Upper lobe of left lung (tissue), 6 donors: ENCODE results near the gene PRM2. TPM values are rescaled to one million over a fixed set of nuclear protein-coding genes. Genes with fewer than 3 reads are reported as not detected.

Experiments
- ATAC-seq, 2 donors: fragments of 200-7000 bp; cut with Tn5 transposase; one replicate each; pipeline ENCODE4 v1.9.1; 2022; ENCODE audit warnings: mild to moderate bottlenecking in 2 of 2, moderate library complexity in 2 of 2; ENCODE audit not compliant: low FRiP score in 2 of 2
- DNase-seq, 2 donors: peaks; one replicate each; pipeline ENCODE4 v3.0.0-alpha.2; 2019 to 2020
- H3K27ac ChIP-seq, 4 donors: fragments of 200-600 bp; sonication (generic); one replicate each; pipeline ENCODE4 v1.5.1; 2016 to 2019
- H3K27me3 ChIP-seq, 4 donors: fragments of 200-600 bp; sonication (generic); one replicate each; pipeline ENCODE4 v1.5.1; 2017 to 2019
- H3K36me3 ChIP-seq, 4 donors: fragments of 200-600 bp; sonication (generic); one replicate each; pipeline ENCODE4 v1.5.1; 2016 to 2019
- H3K4me1 ChIP-seq, 4 donors: fragments of 200-600 bp; sonication (generic); one replicate each; pipeline ENCODE4 v1.5.1; 2018 to 2019
- H3K4me3 ChIP-seq, 4 donors: fragments of 200-600 bp; sonication (generic); one replicate each; pipeline ENCODE4 v1.5.1; 2017 to 2019; ENCODE audit warnings: mild to moderate bottlenecking in 2 of 4, moderate library complexity in 1 of 4
- H3K9me3 ChIP-seq, 4 donors: fragments of 200-600 bp; sonication (generic); one replicate each; pipeline ENCODE4 v1.5.1; 2018 to 2019
- CTCF ChIP-seq, 6 experiments: fragments of 450-650 bp in 4 of 6; fragments of 200-600 bp in 2 of 6; sonication (generic) in 2 of 6; IDR thresholded peaks; one replicate each; pipeline ENCODE4 v1.5.1; 2016 to 2019; ENCODE audit warnings: antibody characterized with exemption in 6 of 6
- EP300 ChIP-seq, 4 donors: sonication (generic); formaldehyde crosslinking; IDR thresholded peaks; one replicate each; pipeline ENCODE4 v1.5.1; 2017; ENCODE audit warnings: antibody characterized with exemption in 4 of 4, control low read depth in 2 of 4
- POLR2A ChIP-seq, 4 donors: fragments of 450-650 bp; IDR thresholded peaks; one replicate each; pipeline ENCODE4 v1.5.1; 2016 to 2017; ENCODE audit warnings: antibody characterized with exemption in 4 of 4, mild to moderate bottlenecking in 2 of 4
- POLR2AphosphoS5 ChIP-seq, 2 donors: sonication (generic); formaldehyde crosslinking; IDR thresholded peaks; one replicate each; pipeline ENCODE4 v1.5.1; 2017; ENCODE audit warnings: antibody characterized with exemption in 2 of 2
- WGBS, 2 donors: methylation state at CpG; one replicate each; pipeline ENCODE4 v1.1.5; 2017 to 2018; 5-methylcytosine and 5-hydroxymethylcytosine counted together
- total RNA-seq, 6 donors: library from RNA; depleted of rRNA in 4 of 6; stranded (reverse); fragments of >200 nt in 4 of 6; gene quantifications; one replicate each; pipeline versions ENCODE4 v1.1.0 to v1.2.1, GENCODE V29; 2016 to 2021
- donor health status: DM: no; HTN: no; CAD: no; lungs with moderate emphysema.
- donor health status: DM: no; HTN: yes; CAD: no; lungs with severe emphysema.

Gene PRM2
- total RNA-seq, 6 donors from 2014 or later = not detected

GRCh38 chr16:11320170-11320569, 43.9 kb upstream of the PRM2 start:
- H3K27ac ChIP-seq = no peak overlapping the region
- H3K27me3 ChIP-seq = no peaks in the 10 kb centered on the region
- no peak for TF ChIP-seq POLR2AphosphoS5 (IDR thresholded peaks at IDR 0.05)
- no peak for TF ChIP-seq CTCF (IDR thresholded peaks at IDR 0.05)
- no peak for TF ChIP-seq EP300 (IDR thresholded peaks at IDR 0.05)
- TF ChIP-seq POLR2A (IDR thresholded peaks at IDR 0.05) = no peak
- WGBS, 2 donors = 79 to 94% methylated on average over 9 to 10 of the region's 10 CpGs
- peaks cover 0 to 7% (median 2%) of the 10 kb centered on the region in 4 donors for H3K4me1 ChIP-seq
- DNase-seq (no peak), ATAC-seq (no peak)
- H3K9me3 ChIP-seq = no peaks in the 10 kb centered on the region
- no peaks in the 10 kb centered on the region for H3K36me3 ChIP-seq
- H3K4me3 ChIP-seq = no peak overlapping the region

GRCh38 chr16:11319529-11320146, 43.4 kb upstream of the PRM2 start:
- no peak overlapping the region for H3K4me3 ChIP-seq
- no peak for TF ChIP-seq CTCF (IDR thresholded peaks at IDR 0.05)
- TF ChIP-seq POLR2A (IDR thresholded peaks at IDR 0.05) = no peak
- TF ChIP-seq EP300 (IDR thresholded peaks at IDR 0.05) = no peak
- no peak for TF ChIP-seq POLR2AphosphoS5 (IDR thresholded peaks at IDR 0.05)
- no peak overlapping the region for H3K27ac ChIP-seq
- no peak for DNase-seq
- H3K27me3 ChIP-seq = no peaks in the 10 kb centered on the region
- H3K9me3 ChIP-seq = no peaks in the 10 kb centered on the region
- ATAC-seq = no peak
- no peaks in the 10 kb centered on the region for H3K36me3 ChIP-seq
- peaks cover 0 to 6% (median 2%) of the 10 kb centered on the region in 4 donors for H3K4me1 ChIP-seq
- WGBS, 2 donors = 70 to 95% methylated on average over 2 to 6 of the region's 8 CpGs

- no peak for ATAC-seq
- no peak for DNase-seq
- no peak overlapping the region for H3K27ac ChIP-seq
- no peaks in the 10 kb centered on the region for H3K27me3 ChIP-seq
- WGBS, 2 donors = 94 to 97% methylated on average over 8 of the region's 8 CpGs
- TF ChIP-seq POLR2A (IDR thresholded peaks at IDR 0.05) (no peak), CTCF (IDR thresholded peaks at IDR 0.05) (no peak), EP300 (IDR thresholded peaks at IDR 0.05) (no peak), POLR2AphosphoS5 (IDR thresholded peaks at IDR 0.05) (no peak)
- no peaks in the 10 kb centered on the region for H3K9me3 ChIP-seq
- H3K4me1 ChIP-seq = peaks cover 0 to 6% (median 2%) of the 10 kb centered on the region in 4 donors
- H3K4me3 ChIP-seq = no peak overlapping the region
- H3K36me3 ChIP-seq = no peaks in the 10 kb centered on the region
Measured at GRCh38 chr16:11318817-11319216, 42.5 kb upstream of the PRM2 start.

- Histone ChIP-seq H3K27me3 (no peaks in the 10 kb centered on the region), H3K27ac (no peak overlapping the region), H3K4me3 (no peak overlapping the region), H3K9me3 (no peaks in the 10 kb centered on the region), H3K4me1 (peaks cover 14 to 20% (median 17%) of the 10 kb centered on the region in 4 donors), H3K36me3 (no peaks in the 10 kb centered on the region)
- no peak for TF ChIP-seq CTCF (IDR thresholded peaks at IDR 0.05)
- TF ChIP-seq POLR2A (IDR thresholded peaks at IDR 0.05) = no peak
- TF ChIP-seq POLR2AphosphoS5 (IDR thresholded peaks at IDR 0.05) = no peak
- TF ChIP-seq EP300 (IDR thresholded peaks at IDR 0.05) = no peak
- ATAC-seq = no peak
- no peak for DNase-seq
- 79 to 89% methylated on average over 16 to 23 of the region's 23 CpGs for WGBS, 2 donors
Measured at GRCh38 chr16:11316331-11317015, 40.2 kb upstream of the PRM2 start.
